SK-N-SH treated with all-trans-retinoic acid at 6 μM for 48 hours (cell line): ENCODE data around the gene CNGA3.

ENCODE experiments used
- ARNTL ChIP-seq: fragments of 450-650 bp; formaldehyde crosslinking; IDR thresholded peaks from 2 replicates; pipeline ENCODE4 v1.5.0; 2020; ENCODE audit warnings: low read depth, mild to moderate bottlenecking, moderate library complexity, borderline replicate concordance
- CREB5 ChIP-seq: fragments of 250-450 bp; sonication (Bioruptor Pico); IDR thresholded peaks from 2 replicates; pipeline ENCODE4 v1.5.1; 2020; ENCODE audit warnings: low read depth, mild to moderate bottlenecking, moderate library complexity
- GLIS3 ChIP-seq: fragments of 250-450 bp; sonication (Bioruptor Pico); IDR thresholded peaks from 2 replicates; pipeline ENCODE4 v1.5.0; 2020; ENCODE audit warnings: mild to moderate bottlenecking, moderate library complexity
- ISL1 ChIP-seq: fragments of 250-450 bp; sonication (Bioruptor Pico); IDR thresholded peaks from 2 replicates; pipeline ENCODE4 v2.1.2; 2022; ENCODE audit warnings: mild to moderate bottlenecking, moderate library complexity
- OSR1 ChIP-seq: fragments of 250-450 bp; sonication (Bioruptor Pico); IDR thresholded peaks from 2 replicates; pipeline ENCODE4 v1.8.0; 2022; ENCODE audit warnings: moderate library complexity, mild to moderate bottlenecking, inconsistent platforms
- PATZ1 ChIP-seq: fragments of 250-450 bp; sonication (Bioruptor Pico); IDR thresholded peaks from 2 replicates; pipeline ENCODE4 v1.8.0; 2020; ENCODE audit warnings: mild to moderate bottlenecking, moderate library complexity, borderline replicate concordance
- PPARA ChIP-seq: fragments of 250-450 bp; sonication (Bioruptor Pico); IDR thresholded peaks from 2 replicates; pipeline ENCODE4 v1.5.0; 2020; ENCODE audit warnings: mild to moderate bottlenecking, borderline replicate concordance
- RARB ChIP-seq: fragments of 250-450 bp; sonication (Bioruptor Pico); IDR thresholded peaks from 2 replicates; pipeline ENCODE4 v1.8.0; 2021; ENCODE audit warnings: mild to moderate bottlenecking, moderate library complexity
- SNAI2 ChIP-seq: fragments of 250-450 bp; sonication (Bioruptor Pico); IDR thresholded peaks from 2 replicates; pipeline ENCODE4 v1.5.0; 2020; ENCODE audit warnings: mild to moderate bottlenecking, moderate library complexity
- TCF4 ChIP-seq: fragments of 250-450 bp; sonication (Bioruptor Pico); IDR thresholded peaks from 2 replicates; pipeline ENCODE4 v1.8.0; 2021; ENCODE audit warnings: mild to moderate bottlenecking, moderate library complexity, borderline replicate concordance
- TOX ChIP-seq: fragments of 250-450 bp; sonication (Bioruptor Pico); IDR thresholded peaks from 2 replicates; pipeline ENCODE4 v1.8.0; 2021; ENCODE audit warnings: mild to moderate bottlenecking, moderate library complexity, borderline replicate concordance
- ZC3H10 ChIP-seq: fragments of 250-450 bp; sonication (Bioruptor Pico); IDR thresholded peaks from 2 replicates; pipeline ENCODE4 v1.5.1; 2021; ENCODE audit warnings: mild to moderate bottlenecking, moderate library complexity
- ZNF70 ChIP-seq: fragments of 450-650 bp; formaldehyde crosslinking; IDR thresholded peaks from 2 replicates; pipeline ENCODE4 v1.5.0; 2020; ENCODE audit warnings: mild to moderate bottlenecking, moderate library complexity
- TF ChIP-seq, protein P1 (sequence below): fragments of 250-450 bp; sonication (Bioruptor Pico); IDR thresholded peaks from 2 replicates; pipeline ENCODE4 v1.5.0; 2020; ENCODE audit warnings: mild to moderate bottlenecking, moderate library complexity

DNA sequence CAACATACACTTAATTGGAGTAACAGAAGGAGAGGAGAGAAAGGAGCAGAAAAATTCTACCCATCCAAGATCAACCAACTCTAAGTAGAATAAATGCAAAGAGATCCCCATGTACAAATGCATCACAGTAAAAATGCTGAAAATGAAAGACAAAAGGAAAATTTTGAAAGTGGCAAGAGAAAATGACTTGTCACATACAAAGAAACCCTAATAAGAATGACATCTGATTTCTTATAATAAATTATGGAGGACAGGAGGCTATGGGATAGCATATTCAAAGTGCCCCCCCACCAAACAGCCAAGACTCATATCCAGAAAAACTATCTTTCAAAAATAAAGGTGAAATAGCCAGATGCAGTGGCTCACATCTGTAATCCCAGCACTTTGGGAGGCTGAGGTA lies 76.2 kb downstream of the CNGA3 start:
- no peak for TF ChIP-seq CREB5 (CRISPR knock-in tag)
- no peak for TF ChIP-seq PATZ1 (CRISPR knock-in tag)
- TF ChIP-seq ZC3H10 (CRISPR knock-in tag) = no peak
- TF ChIP-seq TOX (CRISPR knock-in tag) = no peak
- TF ChIP-seq TCF4 (CRISPR knock-in tag) = no peak
- no peak for TF ChIP-seq PPARA
- TF ChIP-seq, protein P1, sequence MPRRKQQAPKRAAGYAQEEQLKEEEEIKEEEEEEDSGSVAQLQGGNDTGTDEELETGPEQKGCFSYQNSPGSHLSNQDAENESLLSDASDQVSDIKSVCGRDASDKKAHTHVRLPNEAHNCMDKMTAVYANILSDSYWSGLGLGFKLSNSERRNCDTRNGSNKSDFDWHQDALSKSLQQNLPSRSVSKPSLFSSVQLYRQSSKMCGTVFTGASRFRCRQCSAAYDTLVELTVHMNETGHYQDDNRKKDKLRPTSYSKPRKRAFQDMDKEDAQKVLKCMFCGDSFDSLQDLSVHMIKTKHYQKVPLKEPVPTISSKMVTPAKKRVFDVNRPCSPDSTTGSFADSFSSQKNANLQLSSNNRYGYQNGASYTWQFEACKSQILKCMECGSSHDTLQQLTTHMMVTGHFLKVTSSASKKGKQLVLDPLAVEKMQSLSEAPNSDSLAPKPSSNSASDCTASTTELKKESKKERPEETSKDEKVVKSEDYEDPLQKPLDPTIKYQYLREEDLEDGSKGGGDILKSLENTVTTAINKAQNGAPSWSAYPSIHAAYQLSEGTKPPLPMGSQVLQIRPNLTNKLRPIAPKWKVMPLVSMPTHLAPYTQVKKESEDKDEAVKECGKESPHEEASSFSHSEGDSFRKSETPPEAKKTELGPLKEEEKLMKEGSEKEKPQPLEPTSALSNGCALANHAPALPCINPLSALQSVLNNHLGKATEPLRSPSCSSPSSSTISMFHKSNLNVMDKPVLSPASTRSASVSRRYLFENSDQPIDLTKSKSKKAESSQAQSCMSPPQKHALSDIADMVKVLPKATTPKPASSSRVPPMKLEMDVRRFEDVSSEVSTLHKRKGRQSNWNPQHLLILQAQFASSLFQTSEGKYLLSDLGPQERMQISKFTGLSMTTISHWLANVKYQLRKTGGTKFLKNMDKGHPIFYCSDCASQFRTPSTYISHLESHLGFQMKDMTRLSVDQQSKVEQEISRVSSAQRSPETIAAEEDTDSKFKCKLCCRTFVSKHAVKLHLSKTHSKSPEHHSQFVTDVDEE = no peak
- no peak for TF ChIP-seq RARB
- TF ChIP-seq OSR1 (CRISPR knock-in tag) = no peak
- TF ChIP-seq ARNTL (CRISPR knock-in tag) = no peak
- no peak for TF ChIP-seq SNAI2 (CRISPR knock-in tag)
- no peak for TF ChIP-seq GLIS3
- TF ChIP-seq ISL1 (CRISPR knock-in tag) = no peak
- TF ChIP-seq ZNF70 = no peak
